GM12801 (cell line): ENCODE data around the gene MLKL.

Experiments
- TF ChIP-seq, protein P1 (sequence below): IDR thresholded peaks from one replicate; pipeline ENCODE4 v1.5.1; 2011; ENCODE audit warnings: control low read depth; ENCODE audit not compliant: insufficient read length; ENCODE audit errors: extremely low read depth

MLKL gene

DNA sequence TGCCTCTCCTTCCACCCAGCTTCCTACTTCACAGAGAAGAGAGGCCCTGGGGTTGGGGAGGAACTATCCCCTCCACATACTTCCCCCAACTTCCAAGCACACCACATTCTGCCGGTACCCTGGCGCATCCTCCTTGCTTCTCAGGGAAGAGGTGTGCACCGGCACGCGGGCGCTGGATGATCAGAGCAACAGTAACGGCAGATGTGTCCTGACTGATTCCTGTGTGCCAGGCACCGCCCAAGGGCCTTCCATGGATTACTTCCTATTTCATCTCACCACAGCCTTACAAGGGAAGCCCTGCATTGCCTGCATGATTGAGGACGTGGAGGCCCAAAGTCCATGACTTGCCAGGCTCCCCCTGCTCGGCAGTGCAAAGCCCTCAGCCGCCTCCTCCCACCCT, 21.1 kb upstream of the MLKL start:
- TF ChIP-seq, protein P1, sequence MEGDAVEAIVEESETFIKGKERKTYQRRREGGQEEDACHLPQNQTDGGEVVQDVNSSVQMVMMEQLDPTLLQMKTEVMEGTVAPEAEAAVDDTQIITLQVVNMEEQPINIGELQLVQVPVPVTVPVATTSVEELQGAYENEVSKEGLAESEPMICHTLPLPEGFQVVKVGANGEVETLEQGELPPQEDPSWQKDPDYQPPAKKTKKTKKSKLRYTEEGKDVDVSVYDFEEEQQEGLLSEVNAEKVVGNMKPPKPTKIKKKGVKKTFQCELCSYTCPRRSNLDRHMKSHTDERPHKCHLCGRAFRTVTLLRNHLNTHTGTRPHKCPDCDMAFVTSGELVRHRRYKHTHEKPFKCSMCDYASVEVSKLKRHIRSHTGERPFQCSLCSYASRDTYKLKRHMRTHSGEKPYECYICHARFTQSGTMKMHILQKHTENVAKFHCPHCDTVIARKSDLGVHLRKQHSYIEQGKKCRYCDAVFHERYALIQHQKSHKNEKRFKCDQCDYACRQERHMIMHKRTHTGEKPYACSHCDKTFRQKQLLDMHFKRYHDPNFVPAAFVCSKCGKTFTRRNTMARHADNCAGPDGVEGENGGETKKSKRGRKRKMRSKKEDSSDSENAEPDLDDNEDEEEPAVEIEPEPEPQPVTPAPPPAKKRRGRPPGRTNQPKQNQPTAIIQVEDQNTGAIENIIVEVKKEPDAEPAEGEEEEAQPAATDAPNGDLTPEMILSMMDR: no peak

DNA sequence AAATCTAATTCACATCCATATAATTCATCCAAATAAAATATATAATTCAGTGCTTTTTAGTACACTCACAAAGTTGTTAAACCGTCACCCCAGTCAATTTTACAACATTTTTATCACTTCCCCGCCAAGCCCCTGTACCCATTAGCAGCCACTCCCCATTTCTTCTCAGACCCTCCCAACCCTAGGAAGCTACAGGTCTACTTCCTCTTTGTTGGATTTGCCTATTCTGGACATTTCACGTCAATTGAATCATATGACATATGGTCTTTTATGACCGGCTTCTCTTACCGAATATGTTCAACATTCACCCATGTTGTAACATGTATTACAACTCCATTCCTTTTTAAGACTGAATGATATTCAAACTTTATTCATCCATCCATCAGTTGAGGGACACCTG, 19.9 kb upstream of the MLKL start:
- TF ChIP-seq, protein P1: no peak

DNA sequence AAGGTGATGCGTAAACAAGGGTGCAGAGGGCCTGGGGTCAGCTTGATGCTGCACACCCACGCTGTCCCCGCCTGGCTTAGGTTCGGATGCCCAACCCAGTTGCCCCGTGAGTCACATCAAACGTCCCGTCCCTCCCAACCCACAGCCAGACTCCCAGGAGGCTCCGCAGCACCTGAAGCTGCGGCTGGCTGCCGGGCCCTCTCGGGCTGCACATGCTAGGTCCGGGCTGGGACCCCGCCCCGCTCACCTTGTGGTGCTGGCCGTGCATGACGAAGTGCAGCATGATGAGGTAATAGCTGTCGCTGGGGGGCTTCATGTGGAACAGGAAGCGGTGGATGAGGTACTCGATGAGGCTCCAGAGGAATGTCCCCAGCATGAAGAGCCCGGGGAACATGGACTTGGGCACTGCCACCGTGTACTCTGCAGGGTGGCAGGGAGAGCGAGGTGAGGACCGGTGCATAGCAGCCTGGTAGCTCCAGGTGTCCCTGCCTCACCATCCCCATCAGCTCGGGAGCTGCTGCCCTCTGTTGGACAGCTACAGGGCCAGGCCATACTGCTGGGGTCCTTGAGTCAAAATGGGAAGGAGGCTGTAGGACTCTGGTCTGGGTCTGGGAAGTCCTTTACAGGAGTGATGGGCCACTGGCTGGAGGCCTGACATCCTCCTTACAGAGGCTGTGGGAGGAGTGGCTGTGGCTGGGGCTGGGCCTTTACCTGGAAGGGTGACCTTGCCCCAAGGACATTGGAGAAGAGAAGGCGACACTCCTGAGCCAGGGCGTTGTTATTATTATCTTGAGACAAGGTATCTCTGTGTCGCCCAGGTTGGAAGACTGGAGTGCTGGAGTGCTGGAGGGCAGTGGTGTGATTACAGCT, 18.3 kb upstream of the MLKL start:
- TF ChIP-seq, protein P1: no peak

DNA sequence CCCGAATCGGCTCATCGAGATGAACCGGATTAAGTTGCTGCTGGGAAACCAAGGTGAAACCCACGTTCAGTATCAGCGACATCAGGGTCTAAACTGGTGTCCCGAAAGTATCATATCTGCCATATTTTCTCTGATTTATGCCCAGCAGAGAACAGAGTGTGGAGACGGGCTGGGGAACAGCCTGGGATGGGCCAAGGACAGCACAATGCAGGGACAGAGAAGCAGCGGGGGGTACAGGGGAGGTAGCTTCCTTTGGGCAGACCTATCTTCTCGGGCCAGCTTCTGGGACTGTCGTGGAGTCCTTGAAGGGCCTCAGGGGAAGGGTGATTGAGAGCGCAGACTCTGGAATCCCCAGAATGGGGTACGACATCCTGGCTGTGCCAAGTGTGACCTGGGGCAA, 17.5 kb upstream of the MLKL start:
- TF ChIP-seq, protein P1: no peak

DNA sequence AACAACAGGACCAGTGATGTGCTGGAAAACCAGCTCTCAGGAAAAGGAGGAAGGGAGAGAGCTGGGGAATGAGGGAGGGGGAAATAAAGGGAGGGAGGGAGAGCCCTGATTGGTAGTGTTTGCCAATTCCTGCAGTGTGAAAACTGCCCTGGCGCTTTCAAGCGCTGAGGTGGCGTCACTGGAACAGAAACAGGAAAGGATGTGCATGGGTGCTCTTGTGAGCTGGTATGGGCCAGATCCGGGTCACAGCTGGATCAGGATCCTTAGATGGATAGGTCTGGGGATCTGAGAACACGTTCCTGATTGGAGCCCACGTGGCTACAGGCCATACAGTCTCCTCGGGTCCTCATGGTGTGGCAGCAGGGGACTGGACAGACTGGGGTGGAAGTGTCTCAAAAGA, 16.7 kb upstream of the MLKL start:
- TF ChIP-seq, protein P1: no peak

DNA sequence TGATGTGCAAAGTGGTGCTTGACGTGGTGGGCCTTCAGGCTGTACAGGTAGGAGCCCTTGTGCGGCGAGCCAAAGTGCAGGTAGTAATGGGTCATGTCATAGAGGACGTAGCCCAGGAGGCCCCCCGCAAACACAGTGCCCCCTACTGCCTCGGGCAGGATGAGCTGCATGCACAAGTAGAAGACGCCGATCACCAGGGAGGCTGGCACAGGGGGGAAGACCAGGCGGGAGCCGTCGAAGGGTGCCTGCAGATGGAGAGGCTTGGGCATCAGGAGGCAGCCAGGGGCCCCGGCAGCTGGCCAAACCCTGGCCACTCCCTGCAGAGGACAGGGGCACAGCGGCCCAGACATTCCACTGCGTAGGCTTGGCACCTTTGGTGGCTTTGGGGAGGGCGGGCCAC, 15.7 kb upstream of the MLKL start:
- TF ChIP-seq, protein P1: no peak

DNA sequence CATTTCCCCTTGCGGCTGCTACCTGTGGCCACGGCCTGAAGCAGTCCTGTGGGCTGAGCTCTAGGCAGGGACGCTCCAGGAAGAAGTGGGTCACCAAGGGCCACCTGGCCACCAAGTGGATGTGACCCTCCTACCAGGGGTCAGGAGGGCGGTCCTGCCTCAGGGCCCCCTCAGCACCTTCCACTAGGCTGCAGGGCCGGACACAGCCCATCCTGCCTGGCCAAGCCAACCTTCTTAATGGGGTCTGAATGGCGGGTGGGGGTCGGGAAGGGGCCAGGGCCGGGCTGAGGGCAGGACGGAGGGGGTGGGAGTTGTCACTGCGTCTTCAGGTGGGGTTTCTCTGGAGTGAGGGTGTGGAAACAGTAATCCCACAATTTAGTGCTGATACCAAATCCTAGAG, 13.2 kb upstream of the MLKL start:
- TF ChIP-seq, protein P1: no peak
